BLaER1 (cell line): ENCODE data around the gene EXOC6B.

ENCODE experiments used
- H3K27ac ChIP-seq: shearing (Covaris generic); formaldehyde crosslinking; 2 replicates; pipeline ENCODE4 v1.8.1; 2022
- H3K27me3 ChIP-seq: shearing (Covaris generic); formaldehyde crosslinking; 2 replicates; pipeline ENCODE4 v1.8.1; 2022
- H3K36me3 ChIP-seq: shearing (Covaris generic); formaldehyde crosslinking; 2 replicates; pipeline ENCODE4 v1.8.1; 2022
- H3K4me1 ChIP-seq: shearing (Covaris generic); formaldehyde crosslinking; 2 replicates; pipeline ENCODE4 v1.8.1; 2022
- H3K4me2 ChIP-seq: shearing (Covaris generic); formaldehyde crosslinking; 2 replicates; pipeline ENCODE4 v1.8.1; 2022
- H3K4me3 ChIP-seq: shearing (Covaris generic); formaldehyde crosslinking; 2 replicates; pipeline ENCODE4 v1.8.1; 2022
- H3K9ac ChIP-seq: shearing (Covaris generic); formaldehyde crosslinking; 2 replicates; pipeline ENCODE4 v1.8.1; 2022
- H3K9me3 ChIP-seq: shearing (Covaris generic); formaldehyde crosslinking; 2 replicates; pipeline ENCODE4 v1.8.1; 2022
- H4K20me1 ChIP-seq: shearing (Covaris generic); formaldehyde crosslinking; 2 replicates; pipeline ENCODE4 v1.8.1; 2022
- Cebpa-rat ChIP-seq: shearing (Covaris generic); IDR thresholded peaks from 2 replicates; pipeline ENCODE4 v1.8.1; 2022

Gene EXOC6B

DNA sequence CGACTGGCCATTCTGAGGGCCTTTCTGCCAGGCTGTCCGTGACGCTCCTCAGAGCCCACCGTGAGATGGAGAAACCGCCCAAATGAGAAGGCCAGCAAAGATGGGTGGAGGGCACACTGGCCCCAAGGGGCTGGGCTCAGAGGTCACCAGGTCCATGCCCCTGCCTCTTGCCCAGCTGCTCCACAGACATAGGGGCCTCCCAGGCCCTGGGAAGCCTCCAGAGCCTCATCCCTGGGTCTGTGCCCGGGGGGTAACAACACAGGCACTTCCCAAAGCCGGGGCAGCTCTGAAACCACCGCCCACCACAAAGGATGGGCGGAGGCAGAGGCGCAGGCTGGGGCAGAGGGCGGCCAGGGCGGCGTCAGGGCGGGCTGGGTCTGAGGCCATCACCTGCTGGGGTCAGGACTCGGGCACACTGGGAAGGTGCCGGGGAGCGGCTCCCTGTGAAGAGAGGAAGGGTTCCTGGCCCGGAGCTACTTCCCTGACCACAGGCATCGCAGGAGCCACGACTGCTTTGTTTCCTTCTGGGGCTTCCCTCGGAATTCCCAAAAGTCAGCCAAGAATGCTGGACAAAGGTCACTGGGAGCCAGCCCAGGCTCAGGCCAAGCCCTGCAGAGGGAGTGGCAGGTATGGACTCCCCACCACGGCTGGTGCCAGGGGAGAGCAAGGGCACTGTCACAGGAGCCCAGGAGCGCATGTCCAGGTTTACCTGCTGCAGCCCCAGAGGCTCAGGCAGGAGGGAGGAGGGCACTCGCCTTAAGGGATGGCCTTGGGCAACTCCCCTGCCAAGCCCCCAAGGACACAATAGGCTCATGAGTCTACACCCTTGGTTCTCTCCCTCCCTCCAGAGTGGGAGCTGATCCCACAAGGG is 687.6 kb downstream of the EXOC6B start:
- Histone ChIP-seq H3K36me3 (no peaks in the 10 kb centered on the region), H3K4me2 (no peak overlapping the region), H3K9me3 (no peaks in the 10 kb centered on the region), H3K27me3 (peaks cover 21% of the 10 kb centered on the region), H4K20me1 (0 out of 2 replicates have a peak, but pooled peaks cover 5% of the 10 kb centered on the region), H3K9ac (no peak overlapping the region), H3K4me3 (no peak overlapping the region), H3K4me1 (peaks cover 35% of the 10 kb centered on the region), H3K27ac (no peak overlapping the region)
- no peak for TF ChIP-seq Cebpa-rat

DNA sequence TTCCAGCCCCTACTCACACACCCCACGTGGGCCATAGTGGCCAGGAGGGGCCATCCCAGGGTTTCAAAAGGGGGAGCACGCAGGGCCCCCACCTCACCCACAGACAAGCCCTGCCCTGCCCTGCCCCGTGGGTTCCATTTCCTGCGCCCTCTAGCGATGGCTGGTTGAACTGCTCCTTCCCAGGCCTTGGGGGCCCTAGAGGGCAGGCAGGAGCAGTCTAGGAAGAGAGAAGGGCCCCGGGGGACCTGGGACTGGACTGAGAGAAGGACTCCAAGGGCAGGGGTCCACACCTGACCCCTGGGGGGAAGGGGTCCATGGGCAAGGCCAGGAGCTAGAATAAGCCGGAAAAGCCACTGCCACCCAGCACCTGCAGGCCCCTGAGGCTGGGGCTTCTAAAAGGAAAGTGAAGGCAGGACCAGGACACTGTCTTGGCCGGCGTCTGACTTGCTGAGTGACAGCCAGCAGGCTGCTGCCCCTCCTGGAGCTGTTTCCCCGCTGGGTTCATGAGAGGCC is 688.3 kb downstream of the EXOC6B start:
- Histone ChIP-seq H3K4me3 (no peak overlapping the region), H3K27me3 (peaks cover 14% of the 10 kb centered on the region), H3K36me3 (no peaks in the 10 kb centered on the region), H3K9ac (no peak overlapping the region), H4K20me1 (0 out of 2 replicates have a peak, but pooled peaks cover 4% of the 10 kb centered on the region), H3K9me3 (no peaks in the 10 kb centered on the region), H3K4me1 (peaks cover 31% of the 10 kb centered on the region), H3K27ac (no peak overlapping the region), H3K4me2 (no peak overlapping the region)
- no peak for TF ChIP-seq Cebpa-rat

DNA sequence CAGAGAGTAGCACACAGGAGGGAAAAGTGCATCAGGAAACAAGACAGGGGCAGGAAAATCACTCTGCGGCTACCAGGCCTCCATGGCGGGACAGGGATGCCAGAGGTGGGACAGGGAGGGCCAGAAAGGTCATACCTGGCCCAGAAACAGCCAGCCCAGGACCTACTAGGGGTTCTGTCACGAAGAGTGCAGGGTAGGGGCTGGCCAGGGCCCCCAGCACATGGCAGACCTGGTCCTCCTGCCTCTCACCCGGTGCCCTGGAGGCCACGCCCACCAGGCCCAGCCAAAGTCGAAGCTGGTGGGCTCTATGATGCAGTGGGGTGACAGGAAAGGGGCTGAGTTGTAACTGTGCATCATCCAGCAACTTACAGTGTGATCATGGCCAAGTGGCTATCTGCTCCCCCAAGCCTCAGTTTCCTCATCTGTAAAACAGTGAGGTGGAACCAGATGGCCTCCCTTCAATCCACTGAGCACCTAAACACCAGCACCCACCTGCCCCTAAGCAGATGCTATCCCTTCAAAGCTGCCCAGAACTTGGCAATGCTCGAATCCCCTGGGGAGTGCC is 688.8 kb downstream of the EXOC6B start:
- Histone ChIP-seq H3K9me3 (no peaks in the 10 kb centered on the region), H3K27me3 (peaks cover 9% of the 10 kb centered on the region), H3K36me3 (no peaks in the 10 kb centered on the region), H3K4me2 (no peak overlapping the region), H3K4me1 (peaks cover 27% of the 10 kb centered on the region), H3K9ac (no peak overlapping the region), H4K20me1 (no peaks in the 10 kb centered on the region), H3K4me3 (no peak overlapping the region), H3K27ac (no peak overlapping the region)
- TF ChIP-seq Cebpa-rat, result no peak

DNA sequence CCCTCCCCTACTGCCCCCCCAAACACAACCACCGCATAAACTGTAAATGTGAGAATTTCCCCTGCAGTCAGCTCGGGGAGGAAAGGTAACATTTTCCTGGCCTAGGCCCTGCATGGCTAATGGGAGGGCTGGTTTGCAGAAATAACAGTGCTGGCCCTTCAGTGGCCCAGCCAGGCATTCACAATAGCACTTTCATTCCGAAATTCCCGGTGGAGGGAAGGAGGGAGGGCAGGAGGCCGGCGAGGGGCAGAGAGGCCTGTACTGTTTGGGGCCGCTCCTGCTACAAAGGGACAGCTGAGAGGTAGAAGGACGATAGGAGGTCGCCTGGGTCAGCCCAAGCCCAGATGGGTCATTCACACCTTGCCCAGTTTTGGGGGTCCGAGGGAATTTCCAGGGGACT is 689.5 kb downstream of the EXOC6B start:
- Histone ChIP-seq H3K4me1 (peaks cover 31% of the 10 kb centered on the region), H3K36me3 (no peaks in the 10 kb centered on the region), H3K27ac (no peak overlapping the region), H3K9ac (no peak overlapping the region), H3K9me3 (no peaks in the 10 kb centered on the region), H3K4me3 (no peak overlapping the region), H4K20me1 (no peaks in the 10 kb centered on the region), H3K27me3 (peaks cover 4% of the 10 kb centered on the region; the same call in 1 of the 2 replicates), H3K4me2 (no peak overlapping the region)
- TF ChIP-seq Cebpa-rat, result no peak

DNA sequence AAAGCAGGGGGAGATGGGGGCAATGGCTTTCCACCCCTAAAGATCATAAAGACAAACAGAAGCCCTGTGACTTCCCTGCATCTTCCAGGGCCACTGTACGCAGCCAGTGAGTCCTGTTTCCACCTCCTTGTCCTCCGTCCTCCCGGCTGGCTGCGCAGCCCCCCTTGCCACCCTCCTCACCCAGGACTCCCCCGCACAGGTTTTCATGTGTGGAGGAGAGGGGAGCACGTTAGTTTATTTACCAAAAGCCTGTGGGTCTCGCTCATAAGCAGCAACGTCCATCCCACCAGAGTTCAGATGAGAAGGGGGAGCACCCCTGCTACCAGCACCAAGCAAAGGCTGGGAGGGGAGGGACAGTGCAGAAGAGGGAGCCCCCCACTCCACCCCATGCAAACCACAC is 689.9 kb downstream of the EXOC6B start:
- Histone ChIP-seq H3K9me3 (no peaks in the 10 kb centered on the region), H3K9ac (no peak overlapping the region), H3K36me3 (no peaks in the 10 kb centered on the region), H3K27ac (no peak overlapping the region), H3K4me2 (no peak overlapping the region), H3K4me3 (no peak overlapping the region), H3K4me1 (peaks cover 35% of the 10 kb centered on the region), H3K27me3 (no peaks in the 10 kb centered on the region), H4K20me1 (no peaks in the 10 kb centered on the region)
- no peak for TF ChIP-seq Cebpa-rat

DNA sequence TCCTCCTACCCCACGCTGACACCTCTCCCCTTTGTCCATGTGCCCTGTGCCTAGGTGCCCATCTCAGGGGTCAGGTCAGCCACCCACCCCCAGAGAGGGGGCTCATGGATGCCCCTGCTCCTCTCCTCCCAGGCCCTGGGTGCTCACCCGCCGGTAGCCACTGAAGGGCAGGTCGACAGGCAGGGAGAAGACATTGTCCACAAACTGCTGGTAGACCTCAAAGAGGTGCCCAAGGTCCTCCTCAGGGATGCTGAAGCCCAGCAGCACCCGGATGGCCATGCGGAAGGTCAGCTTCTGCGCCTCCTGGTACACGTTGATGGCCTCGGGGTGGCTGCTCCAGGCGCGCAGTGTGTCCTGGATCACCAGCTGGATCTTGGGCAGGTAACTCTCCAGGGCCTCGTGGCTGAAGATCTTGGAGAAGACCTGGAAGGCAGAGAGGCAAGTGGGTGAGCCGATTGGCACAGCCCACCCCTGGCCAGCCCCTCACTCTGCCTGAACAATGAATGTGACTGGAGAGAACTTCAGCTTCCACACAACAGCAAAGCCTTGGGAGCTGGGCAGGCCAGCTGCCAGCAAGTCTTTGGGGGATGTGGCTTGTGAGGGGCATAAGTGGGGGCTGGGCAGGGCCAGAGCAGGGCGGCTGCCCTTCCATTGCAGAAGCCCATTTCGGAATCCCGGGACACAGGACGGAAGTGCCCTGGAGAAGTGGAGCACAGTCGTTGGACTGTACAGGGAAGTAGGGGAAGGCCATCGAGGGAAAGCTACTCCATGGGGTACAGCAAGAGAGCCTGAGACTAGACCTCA is 690.6 kb downstream of the EXOC6B start:
- H4K20me1 ChIP-seq, result no peaks in the 10 kb centered on the region
- no peaks in the 10 kb centered on the region for H3K27me3 ChIP-seq
- H3K4me2 ChIP-seq, result no peak overlapping the region
- no peaks in the 10 kb centered on the region for H3K36me3 ChIP-seq
- no peak overlapping the region for H3K27ac ChIP-seq
- TF ChIP-seq Cebpa-rat, result no peak
- no peak overlapping the region for H3K4me3 ChIP-seq
- peaks cover 42% of the 10 kb centered on the region for H3K4me1 ChIP-seq
- no peaks in the 10 kb centered on the region for H3K9me3 ChIP-seq
- H3K9ac ChIP-seq, result no peak overlapping the region

DNA sequence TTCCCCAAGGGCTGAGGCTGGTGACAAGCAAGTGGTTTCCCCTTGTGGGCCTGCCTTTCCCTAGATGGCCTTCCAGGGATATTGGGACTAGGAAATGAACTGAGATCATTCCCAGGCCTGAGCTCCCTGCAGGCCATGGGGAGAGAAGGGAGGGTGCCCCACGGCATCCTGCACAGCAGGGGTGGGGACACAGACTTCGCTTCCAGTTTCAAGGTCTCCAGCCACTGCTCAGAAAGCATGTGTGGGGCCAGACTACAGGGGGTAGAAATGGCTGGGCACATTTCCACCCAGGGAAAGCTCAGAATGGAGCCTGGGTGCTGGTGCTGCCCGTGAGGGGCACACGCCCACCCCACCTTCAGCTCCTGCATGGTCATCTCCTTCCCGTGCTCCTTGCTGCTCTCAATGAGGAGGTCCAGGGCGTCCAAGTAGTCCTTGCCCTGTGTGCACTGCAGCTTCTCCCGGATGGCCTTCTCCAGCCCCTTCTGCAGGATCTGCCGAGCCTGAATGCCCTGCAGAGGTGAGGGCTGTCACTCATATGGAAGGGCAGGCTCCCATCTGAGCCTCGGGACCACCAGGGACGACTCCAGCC is 691.3 kb downstream of the EXOC6B start:
- Histone ChIP-seq H3K9me3 (no peaks in the 10 kb centered on the region), H3K4me3 (no peak overlapping the region), H4K20me1 (no peaks in the 10 kb centered on the region), H3K27me3 (no peaks in the 10 kb centered on the region), H3K27ac (no peak overlapping the region), H3K9ac (no peak overlapping the region), H3K36me3 (no peaks in the 10 kb centered on the region), H3K4me2 (peak overlapping the region; percentile 62), H3K4me1 (peaks cover 49% of the 10 kb centered on the region)
- TF ChIP-seq Cebpa-rat, result no peak

DNA sequence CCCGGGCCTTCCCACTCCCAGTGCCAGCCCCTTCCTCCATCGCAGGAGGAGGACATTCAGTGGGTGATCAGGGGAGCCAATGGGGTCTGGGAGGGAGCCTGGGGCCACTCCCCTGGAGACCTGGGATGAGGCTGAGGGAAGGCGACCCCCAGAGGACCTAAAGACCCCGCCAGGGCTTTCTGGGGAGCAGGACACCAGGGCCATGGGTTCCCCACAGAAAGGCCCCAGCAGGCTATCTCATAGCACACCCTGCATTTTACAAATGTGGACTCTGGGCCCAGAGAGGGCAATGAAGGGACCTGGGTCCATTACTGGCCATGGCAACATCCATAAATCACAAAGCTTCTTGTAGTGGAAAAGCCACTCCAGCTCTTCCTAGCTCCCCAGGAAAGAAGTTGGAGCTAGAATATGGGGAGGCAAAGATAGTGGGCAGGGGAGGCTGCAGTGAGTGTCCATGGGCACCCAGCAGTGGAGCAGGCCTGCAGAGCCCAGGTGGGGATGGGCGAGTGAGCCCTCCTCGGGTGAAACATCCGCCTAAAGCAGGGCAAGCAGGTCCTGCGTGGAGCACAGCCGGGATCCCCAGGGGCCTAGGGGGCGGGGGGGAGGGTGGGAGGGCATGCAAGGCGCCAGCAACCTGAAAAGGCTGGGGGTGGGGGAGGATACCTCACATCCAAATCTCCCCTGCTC is 692.0 kb downstream of the EXOC6B start:
- Histone ChIP-seq H3K4me2 (peak overlapping the region; percentile 62), H4K20me1 (no peaks in the 10 kb centered on the region), H3K4me3 (no peak overlapping the region), H3K27ac (no peak overlapping the region), H3K36me3 (no peaks in the 10 kb centered on the region), H3K27me3 (no peaks in the 10 kb centered on the region), H3K9ac (no peak overlapping the region), H3K9me3 (no peaks in the 10 kb centered on the region), H3K4me1 (peaks cover 54% of the 10 kb centered on the region)
- TF ChIP-seq Cebpa-rat, result no peak
